Mesothelial cell of epicardium (in vitro differentiated cells): ENCODE results near the gene QRICH1. TPM values are rescaled to one million over a fixed set of nuclear protein-coding genes. Genes with fewer than 3 reads are reported as not detected.

Source experiments
- DNase-seq, 2 experiments: peaks; one replicate each; pipeline ENCODE4 v3.0.0; 2021; ENCODE audit warnings: low spot score in 2 of 2; ENCODE audit not compliant: unreplicated experiment in 2 of 2
- H3K27ac Mint-ChIP-seq: 2 replicates; pipeline ENCODE4 v1.8.0; 2021; ENCODE audit warnings: mixed read lengths
- H3K27me3 Mint-ChIP-seq: 2 replicates; pipeline ENCODE4 v1.8.0; 2021; ENCODE audit warnings: low read depth, mixed read lengths
- H3K36me3 Mint-ChIP-seq: 2 replicates; pipeline ENCODE4 v1.8.0; 2021; ENCODE audit warnings: mixed read lengths
- H3K4me1 Mint-ChIP-seq: 2 replicates; pipeline ENCODE4 v1.8.0; 2021; ENCODE audit warnings: mixed read lengths
- H3K4me3 Mint-ChIP-seq: 2 replicates; pipeline ENCODE4 v1.8.0; 2021; ENCODE audit warnings: mild to moderate bottlenecking, moderate library complexity, mixed read lengths
- H3K9me3 Mint-ChIP-seq: 2 replicates; pipeline ENCODE4 v1.8.0; 2021; ENCODE audit warnings: mixed read lengths
- CTCF ChIP-seq: fragments of 200-600 bp; sonication (generic); IDR thresholded peaks from one replicate; pipeline ENCODE4 v1.5.0; 2021; ENCODE audit warnings: antibody characterized with exemption; ENCODE audit not compliant: unreplicated experiment
- total RNA-seq: library from RNA; stranded (reverse); gene quantifications from 3 replicates; pipeline ENCODE4 v1.2.1, GENCODE V29; 2021

QRICH1 gene
- total RNA-seq, 1 donor from 2014 or later, result 130 TPM

- peaks cover 36% of the 10 kb centered on the region for H3K36me3 Mint-ChIP-seq
These were observed 39.5 kb downstream of the QRICH1 start for GRCh38 chr3:49054344-49054862.

GRCh38 chr3:49053543-49053942, 40.3 kb downstream of the QRICH1 start:
- H3K27me3 Mint-ChIP-seq, result no peaks in the 10 kb centered on the region
- peaks cover 40% of the 10 kb centered on the region for H3K36me3 Mint-ChIP-seq
- TF ChIP-seq CTCF, result no peak
- no peaks in the 10 kb centered on the region for H3K4me1 Mint-ChIP-seq
- H3K9me3 Mint-ChIP-seq, result no peaks in the 10 kb centered on the region
- H3K27ac Mint-ChIP-seq, result no peak overlapping the region
- no peak overlapping the region for H3K4me3 Mint-ChIP-seq
- no peak for DNase-seq

More at GRCh38 chr3:49054344-49054862, 39.5 kb downstream of the QRICH1 start:
- Mint-ChIP-seq H3K9me3 (no peaks in the 10 kb centered on the region), H3K27ac (no peak overlapping the region), H3K27me3 (no peaks in the 10 kb centered on the region), H3K4me1 (no peaks in the 10 kb centered on the region), H3K4me3 (no peak overlapping the region)
- TF ChIP-seq CTCF, result no peak
- no peak for DNase-seq

- Mint-ChIP-seq H3K9me3 (no peaks in the 10 kb centered on the region), H3K36me3 (peaks cover 24% of the 10 kb centered on the region), H3K4me3 (no peak overlapping the region), H3K4me1 (no peaks in the 10 kb centered on the region), H3K27ac (no peak overlapping the region), H3K27me3 (no peaks in the 10 kb centered on the region)
- DNase-seq, result no peak
- TF ChIP-seq CTCF, result no peak
These were observed 58.6 kb downstream of the QRICH1 start for GRCh38 chr3:49035281-49035680.

- H3K9me3 Mint-ChIP-seq, result no peaks in the 10 kb centered on the region
These were observed 59.2 kb downstream of the QRICH1 start for GRCh38 chr3:49034650-49035049.

GRCh38 chr3:49032646-49033304, 61.1 kb downstream of the QRICH1 start:
- no peaks in the 10 kb centered on the region for H3K9me3 Mint-ChIP-seq
- H3K4me3 Mint-ChIP-seq, result no peak overlapping the region
- peaks cover 16% of the 10 kb centered on the region for H3K4me1 Mint-ChIP-seq
- no peak overlapping the region for H3K27ac Mint-ChIP-seq
- no peak for TF ChIP-seq CTCF
- peaks cover 21% of the 10 kb centered on the region for H3K36me3 Mint-ChIP-seq
- no peak for DNase-seq
- H3K27me3 Mint-ChIP-seq, result no peaks in the 10 kb centered on the region

More at GRCh38 chr3:49034650-49035049, 59.2 kb downstream of the QRICH1 start:
- H3K4me1 Mint-ChIP-seq, result peaks cover under 1% of the 10 kb centered on the region
- H3K27ac Mint-ChIP-seq, result no peak overlapping the region
- H3K27me3 Mint-ChIP-seq, result no peaks in the 10 kb centered on the region
- TF ChIP-seq CTCF, result no peak
- DNase-seq, result no peak
- H3K36me3 Mint-ChIP-seq, result peaks cover 21% of the 10 kb centered on the region
- no peak overlapping the region for H3K4me3 Mint-ChIP-seq
